Prostate gland (tissue), 2 donors: ENCODE data around the gene RAB14. TPM values are rescaled to one million over a fixed set of nuclear protein-coding genes. Genes with fewer than 3 reads are reported as not detected.
"Not testable (repeated sequence)": the region's sequence is repeated elsewhere in the genome, so short reads cannot be mapped to it uniquely, and the experiment has no call there.

Experiments used
- DNase-seq: peaks from one replicate; pipeline ENCODE4 v3.0.0-alpha.2; 2019; ENCODE audit warnings: low spot score
- H3K27ac ChIP-seq, 2 donors: fragments of 200-600 bp; sonication (generic); 2 replicates each; pipeline ENCODE4 v1.5.1; 2017 to 2019
- H3K27me3 ChIP-seq: fragments of 200-600 bp; sonication (generic); replicated peaks from 2 replicates; pipeline ENCODE4 v1.5.1; 2019; ENCODE audit not compliant: insufficient read depth
- H3K36me3 ChIP-seq, 2 donors: fragments of 200-600 bp; sonication (generic); 1 replicate in 1 of 2; 2 replicates in 1 of 2; pipeline versions ENCODE4 v1.5.1 to v1.8.1; 2017 to 2019
- H3K4me1 ChIP-seq: fragments of 200-600 bp; sonication (generic); replicated peaks from 2 replicates; pipeline ENCODE4 v1.5.1; 2019
- H3K4me3 ChIP-seq, 2 donors: fragments of 200-600 bp; sonication (generic); 2 replicates each; pipeline ENCODE4 v1.5.1; 2017 to 2019
- H3K9me3 ChIP-seq: fragments of 200-600 bp; sonication (generic); 2 replicates; pipeline ENCODE4 v1.5.1; 2017
- CTCF ChIP-seq, 4 experiments: fragments of 200-600 bp in 2 of 4; fragments of 450-650 bp in 2 of 4; sonication (generic) in 2 of 4; IDR thresholded peaks; 1 replicate in 3 of 4; 2 replicates in 1 of 4; pipeline ENCODE4 v1.5.1; 2016 to 2019; ENCODE audit warnings: antibody characterized with exemption in 4 of 4, mild to moderate bottlenecking in 2 of 4, moderate library complexity in 2 of 4
- POLR2A ChIP-seq: fragments of 450-650 bp; IDR thresholded peaks from one replicate; pipeline ENCODE4 v1.6.1; 2016; ENCODE audit warnings: antibody characterized with exemption, mild to moderate bottlenecking
- POLR2AphosphoS5 ChIP-seq: sonication (generic); formaldehyde crosslinking; IDR thresholded peaks from one replicate; pipeline ENCODE4 v1.6.1; 2017; ENCODE audit warnings: antibody characterized with exemption
- WGBS: methylation state at CpG from one replicate; pipeline ENCODE4 v1.1.5; 2018; 5-methylcytosine and 5-hydroxymethylcytosine counted together
- intact Hi-C: fragments of 100-400 bp; cut with DNase I; formaldehyde crosslinking; loops from one replicate; pipeline ENCODE4 v1.14.2; 2022
- small RNA-seq, 2 donors: library from RNA; depleted of rRNA; stranded (forward); fragments of <200 nt; gene quantifications; one replicate each; pipeline ENCODE3, GENCODE V24; 2016
- total RNA-seq, 2 donors: library from RNA; depleted of rRNA; stranded (reverse); fragments of >200 nt; gene quantifications; one replicate each; pipeline ENCODE4 v1.1.0, GENCODE V29; 2016

The RAB14 gene
- total RNA-seq, 2 donors from 2014 or later, result 42.9 TPM

GRCh38 chr9:121138561-121138960, 63.1 kb downstream of the RAB14 start:
- DNase-seq, result no peak
- H3K4me1 ChIP-seq, result no peaks in the 10 kb centered on the region
- no peak overlapping the region for H3K27ac ChIP-seq
- H3K4me3 ChIP-seq, result no peak overlapping the region
- intact Hi-C loops, result no loop called here
- TF ChIP-seq POLR2A (no peak), POLR2AphosphoS5 (no peak), CTCF (IDR thresholded peaks at IDR 0.05) (no peak)
- H3K36me3 ChIP-seq, result no peaks in the 10 kb centered on the region
- H3K27me3 ChIP-seq, result no peaks in the 10 kb centered on the region
- no peaks in the 10 kb centered on the region for H3K9me3 ChIP-seq

GRCh38 chr9:121135642-121136041, 66.0 kb downstream of the RAB14 start:
- no peak overlapping the region for H3K27ac ChIP-seq
- intact Hi-C loops, result no loop called here
- DNase-seq, result no peak
- H3K4me3 ChIP-seq, result no peak overlapping the region
- H3K9me3 ChIP-seq, result no peaks in the 10 kb centered on the region
- no peaks in the 10 kb centered on the region for H3K4me1 ChIP-seq
- 95% methylated on average over 2 of the region's 2 CpGs for WGBS
- TF ChIP-seq POLR2A (no peak), POLR2AphosphoS5 (no peak), CTCF (IDR thresholded peaks at IDR 0.05) (no peak)
- no peaks in the 10 kb centered on the region for H3K36me3 ChIP-seq
- no peaks in the 10 kb centered on the region for H3K27me3 ChIP-seq

- no peak overlapping the region for H3K27ac ChIP-seq
- DNase-seq, result peak; percentile 26
These were observed 68.4 kb downstream of the RAB14 start for GRCh38 chr9:121133104-121133816.

GRCh38 chr9:121129384-121129783, 72.3 kb downstream of the RAB14 start:
- H3K36me3 ChIP-seq, H3K4me1 ChIP-seq, H3K4me3 ChIP-seq, H3K27ac ChIP-seq, DNase-seq, H3K9me3 ChIP-seq, intact Hi-C loops, H3K27me3 ChIP-seq: not testable (repeated sequence)
- 88% methylated on average over 3 of the region's 3 CpGs for WGBS

More at GRCh38 chr9:121133104-121133816, 68.4 kb downstream of the RAB14 start:
- Histone ChIP-seq H3K4me1 (no peaks in the 10 kb centered on the region), H3K36me3 (no peaks in the 10 kb centered on the region), H3K27me3 (no peaks in the 10 kb centered on the region), H3K4me3 (no peak overlapping the region), H3K9me3 (no peaks in the 10 kb centered on the region)
- intact Hi-C loops, result no loop called here
- 78% methylated on average over 19 of the region's 19 CpGs for WGBS
- TF ChIP-seq POLR2AphosphoS5, result no peak
- TF ChIP-seq CTCF (IDR thresholded peaks at IDR 0.05), result no peak
- TF ChIP-seq POLR2A, result no peak

Small RNA genes within 50 kb of the gene (small RNA-seq; reads per million reads assigned to genes)
- 0 reads per million in 2 donors for gene RN7SL181P

Other genes starting within 250 kb of the RAB14 start
- gene C5, start 151.6 kb downstream of the RAB14 start, total RNA-seq, result 10 to 100 TPM in 1 of 2 donors, 1 to 10 TPM in 1; 3.5 to 11.1 TPM
- gene CNTRL, start 126.9 kb downstream of the RAB14 start, total RNA-seq, result 10 to 100 TPM; 10.3 to 21.9 TPM
- 100 to 1,000 TPM; 390 to 690 TPM for gene GSN, start 66.3 kb upstream of the RAB14 start, total RNA-seq
- 10 to 100 TPM; 64.3 to 85.1 TPM for gene STOM, start 168.4 kb upstream of the RAB14 start, total RNA-seq